ENCODE measurements around the gene GALNT7. TPM values are rescaled to one million over a fixed set of nuclear protein-coding genes. Genes with fewer than 3 reads are reported as not detected.

GALNT7 gene
- total RNA-seq, 1 donor from 2014 or later: 25.9 TPM

GRCh38 chr4:173294444-173294843 lies 125.8 kb downstream of the GALNT7 start:
- Mint-ChIP-seq H3K4me1 (peaks cover 4% of the 10 kb centered on the region), H3K4me3 (no peak overlapping the region), H3K27me3 (no peaks in the 10 kb centered on the region), H3K27ac (no peak overlapping the region), H3K36me3 (ENCODE audit: low read depth) (no peaks in the 10 kb centered on the region), H3K9me3 (no peaks in the 10 kb centered on the region)
- intact Hi-C loops (cut with micrococcal nuclease): no loop called here
- DNase-seq: no peak

GRCh38 chr4:173301518-173302201 lies 133.0 kb downstream of the GALNT7 start:
- Mint-ChIP-seq H3K4me3 (no peak overlapping the region), H3K36me3 (ENCODE audit: low read depth) (peaks cover 7% of the 10 kb centered on the region), H3K27me3 (no peaks in the 10 kb centered on the region), H3K27ac (no peak overlapping the region), H3K4me1 (no peaks in the 10 kb centered on the region), H3K9me3 (no peaks in the 10 kb centered on the region)
- DNase-seq: peak; percentile 73
- intact Hi-C loops (cut with micrococcal nuclease): loop anchor here (1.0 kb wide), 2 partner anchors 276 to 288 kb away; no protein-coding TSS in a partner anchor

GRCh38 chr4:173307778-173308177 lies 139.2 kb downstream of the GALNT7 start:
- Mint-ChIP-seq H3K9me3 (no peaks in the 10 kb centered on the region), H3K4me1 (peaks cover 2% of the 10 kb centered on the region), H3K27me3 (no peaks in the 10 kb centered on the region), H3K4me3 (no peak overlapping the region), H3K36me3 (ENCODE audit: low read depth) (peaks cover 18% of the 10 kb centered on the region), H3K27ac (no peak overlapping the region)
- DNase-seq: no peak
- intact Hi-C loops (cut with micrococcal nuclease): no loop called here

GRCh38 chr4:173311368-173311767 lies 142.8 kb downstream of the GALNT7 start:
- intact Hi-C loops (cut with micrococcal nuclease): no loop called here
- Mint-ChIP-seq H3K4me1 (peaks cover 2% of the 10 kb centered on the region), H3K36me3 (ENCODE audit: low read depth) (peaks cover 12% of the 10 kb centered on the region), H3K27me3 (no peaks in the 10 kb centered on the region), H3K27ac (no peak overlapping the region), H3K4me3 (no peak overlapping the region), H3K9me3 (no peaks in the 10 kb centered on the region)
- DNase-seq: no peak

- H3K4me3 Mint-ChIP-seq: no peak overlapping the region
- no peaks in the 10 kb centered on the region for H3K9me3 Mint-ChIP-seq
- H3K27me3 Mint-ChIP-seq: no peaks in the 10 kb centered on the region
- no peak for DNase-seq
- peaks cover 10% of the 10 kb centered on the region for H3K4me1 Mint-ChIP-seq
- H3K27ac Mint-ChIP-seq: no peak overlapping the region
- H3K36me3 Mint-ChIP-seq (ENCODE audit: low read depth): peaks cover 15% of the 10 kb centered on the region
- intact Hi-C loops (cut with micrococcal nuclease): no loop called here
These were observed 146.1 kb downstream of the GALNT7 start for GRCh38 chr4:173314715-173315114.

- intact Hi-C loops (cut with micrococcal nuclease): no loop called here
- Mint-ChIP-seq H3K9me3 (no peaks in the 10 kb centered on the region), H3K4me1 (peaks cover 11% of the 10 kb centered on the region), H3K36me3 (ENCODE audit: low read depth) (peaks cover 12% of the 10 kb centered on the region), H3K27me3 (no peaks in the 10 kb centered on the region), H3K4me3 (no peak overlapping the region), H3K27ac (no peak overlapping the region)
- no peak for DNase-seq
These were observed 147.4 kb downstream of the GALNT7 start for GRCh38 chr4:173316060-173316459.

GRCh38 chr4:173317004-173317403 lies 148.4 kb downstream of the GALNT7 start:
- no peak for DNase-seq
- Mint-ChIP-seq H3K9me3 (no peaks in the 10 kb centered on the region), H3K4me1 (peaks cover 9% of the 10 kb centered on the region), H3K27me3 (no peaks in the 10 kb centered on the region), H3K4me3 (no peak overlapping the region), H3K27ac (no peak overlapping the region), H3K36me3 (ENCODE audit: low read depth) (peaks cover 11% of the 10 kb centered on the region)
- intact Hi-C loops (cut with micrococcal nuclease): no loop called here

- Mint-ChIP-seq H3K4me1 (peaks cover 9% of the 10 kb centered on the region), H3K9me3 (no peaks in the 10 kb centered on the region), H3K36me3 (ENCODE audit: low read depth) (peaks cover 7% of the 10 kb centered on the region), H3K27ac (no peak overlapping the region), H3K4me3 (no peak overlapping the region), H3K27me3 (no peaks in the 10 kb centered on the region)
- intact Hi-C loops (cut with micrococcal nuclease): loop anchor here (1.0 to 2.0 kb wide), 2 partner anchors 99 to 177 kb away; no protein-coding TSS in a partner anchor
- no peak for DNase-seq
These were observed 149.6 kb downstream of the GALNT7 start for GRCh38 chr4:173318240-173318639.

GRCh38 chr4:173318648-173319211 lies 150.1 kb downstream of the GALNT7 start:
- no peaks in the 10 kb centered on the region for H3K27me3 Mint-ChIP-seq
- DNase-seq: no peak
- intact Hi-C loops (cut with micrococcal nuclease): loop anchor here (1.0 to 2.0 kb wide), 2 partner anchors 99 to 176 kb away; no protein-coding TSS in a partner anchor
- H3K4me1 Mint-ChIP-seq: peaks cover 9% of the 10 kb centered on the region
- H3K27ac Mint-ChIP-seq: no peak overlapping the region
- no peaks in the 10 kb centered on the region for H3K9me3 Mint-ChIP-seq
- peaks cover 7% of the 10 kb centered on the region for H3K36me3 Mint-ChIP-seq (ENCODE audit: low read depth)
- no peak overlapping the region for H3K4me3 Mint-ChIP-seq

- DNase-seq: no peak
- intact Hi-C loops (cut with micrococcal nuclease): loop anchor here (2.0 kb wide), 1 partner anchor 175 kb away; no protein-coding TSS in a partner anchor
- Mint-ChIP-seq H3K27me3 (no peaks in the 10 kb centered on the region), H3K27ac (no peak overlapping the region), H3K36me3 (ENCODE audit: low read depth) (peaks cover 8% of the 10 kb centered on the region), H3K4me1 (peaks cover 9% of the 10 kb centered on the region), H3K4me3 (no peak overlapping the region), H3K9me3 (no peaks in the 10 kb centered on the region)
These were observed 151.1 kb downstream of the GALNT7 start for GRCh38 chr4:173319696-173320095.

GRCh38 chr4:173325007-173325736 lies 156.6 kb downstream of the GALNT7 start:
- intact Hi-C loops (cut with micrococcal nuclease): no loop called here
- peaks cover 26% of the 10 kb centered on the region for H3K36me3 Mint-ChIP-seq (ENCODE audit: low read depth)
- peaks cover 7% of the 10 kb centered on the region for H3K4me1 Mint-ChIP-seq
- H3K27me3 Mint-ChIP-seq: no peaks in the 10 kb centered on the region
- no peaks in the 10 kb centered on the region for H3K9me3 Mint-ChIP-seq
- H3K27ac Mint-ChIP-seq: no peak overlapping the region
- no peak for DNase-seq
- no peak overlapping the region for H3K4me3 Mint-ChIP-seq

GRCh38 chr4:173328236-173328901 lies 159.8 kb downstream of the GALNT7 start:
- Mint-ChIP-seq H3K27ac (no peak overlapping the region), H3K9me3 (no peaks in the 10 kb centered on the region), H3K4me1 (peaks cover 28% of the 10 kb centered on the region), H3K36me3 (ENCODE audit: low read depth) (peaks cover 46% of the 10 kb centered on the region), H3K27me3 (no peaks in the 10 kb centered on the region), H3K4me3 (no peak overlapping the region)
- no peak for DNase-seq
- intact Hi-C loops (cut with micrococcal nuclease): no loop called here

GRCh38 chr4:173330590-173330989 lies 162.0 kb downstream of the GALNT7 start:
- Mint-ChIP-seq H3K27me3 (no peaks in the 10 kb centered on the region), H3K27ac (peak overlapping the region; percentile 3), H3K9me3 (no peaks in the 10 kb centered on the region), H3K4me3 (peak overlapping the region; percentile 33), H3K36me3 (ENCODE audit: low read depth) (peaks cover 50% of the 10 kb centered on the region), H3K4me1 (peaks cover 37% of the 10 kb centered on the region)
- DNase-seq: no peak
- intact Hi-C loops (cut with micrococcal nuclease): loop anchor here (5.0 kb wide), 1 partner anchor 952 kb away; the partner anchor contains the start of genes CEP44 and FBXO8
